ENCODE measurements around the gene ME3. TPM values are rescaled to one million over a fixed set of nuclear protein-coding genes. Genes with fewer than 3 reads are reported as not detected.

Gene ME3
- polyA plus RNA-seq, 2 of the 4 experiments (the other 2 are of a cell fraction), result 19.7 to 22.3 TPM

GRCh38 chr11:86443415-86443814 is 229.0 kb downstream of the ME3 start:
- FAIRE-seq, result no peak

GRCh38 chr11:86442827-86443226 is 229.6 kb downstream of the ME3 start:
- ATAC-seq (no peak), FAIRE-seq (no peak), DNase-seq (ENCODE audit: low read depth in 1 of 2, low spot score in 1 of 2) (no peak)
- Histone ChIP-seq H3K4me2 (peak overlapping the region; percentile 35; the same call in 1 of the 3 replicates), H3K4me3 (no peak overlapping the region), H3K9me3 (no peaks in the 10 kb centered on the region), H3K27ac (peak overlapping the region in 1 of 2 experiments; percentile 29; a peak in 1 of 6 replicates), H3K4me1 (peaks cover 16% of the 10 kb centered on the region)
- ChIA-PET CTCF (interaction anchor here (0.7 to 2.5 kb wide), 4 partner anchors 8 to 82 kb away, joined by 3 to 11 read pairs (median 4); no protein-coding TSS in a partner anchor), POLR2A (no interaction called here)
- WGBS (ENCODE audit: missing lambda C conversion rate), result 85% methylated on average over 5 of the region's 5 CpGs
- TF ChIP-seq TP53 (CRISPR knock-in tag; IDR thresholded peaks at IDR 0.05) (no peak), REST (IDR thresholded peaks at IDR 0.05) (no peak), CTCF (IDR thresholded peaks at IDR 0.05) (no peak), HMGXB4 (CRISPR knock-in tag; IDR thresholded peaks at IDR 0.05; ENCODE audit: borderline replicate concordance) (no peak), FOXS1 (CRISPR knock-in tag; IDR thresholded peaks at IDR 0.05) (no peak), ZSCAN20 (CRISPR knock-in tag; IDR thresholded peaks at IDR 0.05) (no peak)

More at GRCh38 chr11:86443415-86443814, 229.0 kb downstream of the ME3 start:
- no peak overlapping the region for H3K4me2 ChIP-seq
- CTCF ChIA-PET, result interaction anchor here (1.0 to 2.0 kb wide), 2 partner anchors 7 to 13 kb away, joined by 4 to 5 read pairs; no protein-coding TSS in a partner anchor
- 43% methylated on average over 1 of the region's 1 CpG for WGBS (ENCODE audit: missing lambda C conversion rate)
- H3K4me3 ChIP-seq, result no peak overlapping the region
- TF ChIP-seq REST (IDR thresholded peaks at IDR 0.05) (no peak), HES2 (IDR thresholded peaks at IDR 0.05) (no peak), PHF8 (IDR thresholded peaks at IDR 0.05; ENCODE audit: borderline replicate concordance, low read depth) (no peak), CHD2 (IDR thresholded peaks at IDR 0.05; ENCODE audit: low read length, partially characterized antibody) (no peak), GATA3 (IDR thresholded peaks at IDR 0.05; ENCODE audit: borderline replicate concordance) (no peak), FOSL2 (IDR thresholded peaks at IDR 0.05) (no peak), FOSL2 (CRISPR knock-in tag; IDR thresholded peaks at IDR 0.05) (no peak), ATOH8 (CRISPR knock-in tag; IDR thresholded peaks at IDR 0.05; ENCODE audit: low read depth) (no peak), ESRRA (IDR thresholded peaks at IDR 0.05; ENCODE audit: borderline replicate concordance, low read length) (no peak), NR3C1 (IDR thresholded peaks at IDR 0.05) (no peak), JUN (IDR thresholded peaks at IDR 0.05) (no peak), NFE2L2 (conservative IDR thresholded peaks at IDR 0.05; ENCODE audit: low read length) (no peak), BCL3 (IDR thresholded peaks at IDR 0.05) (no peak), ZFP36 (IDR thresholded peaks at IDR 0.05; ENCODE audit: borderline replicate concordance, partially characterized antibody) (no peak), HOXB13 (CRISPR knock-in tag; IDR thresholded peaks at IDR 0.05; ENCODE audit: low read depth) (no peak), JUNB (IDR thresholded peaks at IDR 0.05) (no peak)
- no peak overlapping the region for H3K27ac ChIP-seq
- ATAC-seq, result no peak
- no peak for DNase-seq (ENCODE audit: low read depth in 1 of 2, low spot score in 1 of 2)
- H3K9me3 ChIP-seq, result no peaks in the 10 kb centered on the region
- POLR2A ChIA-PET, result no interaction called here
- H3K4me1 ChIP-seq, result peaks cover 16% of the 10 kb centered on the region

All from A549 (cell line).